ENCODE results near the gene UXS1.

DNA sequence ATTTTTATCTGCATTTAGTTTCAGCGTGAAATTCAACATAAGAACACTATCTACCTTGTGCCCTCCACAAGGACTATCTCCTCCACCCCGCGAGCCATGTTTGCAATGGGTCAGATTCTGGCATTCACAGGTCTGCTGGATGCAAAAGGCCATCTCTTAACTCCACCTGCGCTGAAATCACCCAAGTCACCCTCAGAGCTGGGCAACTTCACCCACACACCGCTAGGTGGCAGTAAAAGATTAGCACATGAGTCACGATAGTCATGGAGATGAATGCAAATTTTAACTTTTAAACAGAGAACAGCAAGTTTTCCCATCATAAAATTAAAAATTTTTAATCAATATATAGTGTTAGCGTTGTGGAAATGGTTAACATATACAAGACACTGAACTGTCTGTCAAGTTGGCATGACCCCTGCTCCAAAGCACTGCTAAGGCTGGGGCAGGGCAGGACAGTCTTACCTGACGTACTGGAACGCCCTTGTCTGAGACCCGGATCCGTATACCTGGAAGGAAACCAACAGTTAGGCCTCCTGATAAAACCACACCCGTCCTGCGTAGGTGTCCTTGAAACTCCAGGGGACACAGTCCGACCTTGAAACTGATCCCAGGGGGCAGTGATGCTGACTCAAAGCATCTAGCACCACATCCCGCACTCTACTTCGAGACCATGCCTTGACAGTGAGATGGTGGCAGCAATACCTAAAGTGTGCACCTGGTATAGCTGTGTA, 89.6 kb downstream of the UXS1 start:
- TF ChIP-seq, protein P1, sequence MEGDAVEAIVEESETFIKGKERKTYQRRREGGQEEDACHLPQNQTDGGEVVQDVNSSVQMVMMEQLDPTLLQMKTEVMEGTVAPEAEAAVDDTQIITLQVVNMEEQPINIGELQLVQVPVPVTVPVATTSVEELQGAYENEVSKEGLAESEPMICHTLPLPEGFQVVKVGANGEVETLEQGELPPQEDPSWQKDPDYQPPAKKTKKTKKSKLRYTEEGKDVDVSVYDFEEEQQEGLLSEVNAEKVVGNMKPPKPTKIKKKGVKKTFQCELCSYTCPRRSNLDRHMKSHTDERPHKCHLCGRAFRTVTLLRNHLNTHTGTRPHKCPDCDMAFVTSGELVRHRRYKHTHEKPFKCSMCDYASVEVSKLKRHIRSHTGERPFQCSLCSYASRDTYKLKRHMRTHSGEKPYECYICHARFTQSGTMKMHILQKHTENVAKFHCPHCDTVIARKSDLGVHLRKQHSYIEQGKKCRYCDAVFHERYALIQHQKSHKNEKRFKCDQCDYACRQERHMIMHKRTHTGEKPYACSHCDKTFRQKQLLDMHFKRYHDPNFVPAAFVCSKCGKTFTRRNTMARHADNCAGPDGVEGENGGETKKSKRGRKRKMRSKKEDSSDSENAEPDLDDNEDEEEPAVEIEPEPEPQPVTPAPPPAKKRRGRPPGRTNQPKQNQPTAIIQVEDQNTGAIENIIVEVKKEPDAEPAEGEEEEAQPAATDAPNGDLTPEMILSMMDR (IDR thresholded peaks at IDR 0.05): peak in 1 of 3 donors; percentile 96
- TF ChIP-seq POLR2A (IDR thresholded peaks at IDR 0.05): no peak
